Spleen (tissue), 11 donors: ENCODE data around the gene HMX3. TPM values are rescaled to one million over a fixed set of nuclear protein-coding genes. Genes with fewer than 3 reads are reported as not detected.

ENCODE experiments used
- DNase-seq: peaks from one replicate; pipeline ENCODE4 v3.0.0-alpha.2; 2020
- H3K27ac ChIP-seq, 8 donors: fragments of 200-600 bp; sonication (generic) in 7 of 8; 1 replicate in 4 of 8; 2 replicates in 4 of 8; pipeline versions ENCODE4 v1.5.0 to v1.8.0; 2016 to 2021; ENCODE audit warnings: inconsistent platforms in 4 of 8, mild to moderate bottlenecking in 4 of 8, moderate library complexity in 1 of 8
- H3K27me3 ChIP-seq, 7 donors: fragments of 200-600 bp; sonication (generic) in 6 of 7; replicated peaks in 1 of 7; 1 replicate in 4 of 7; 2 replicates in 3 of 7; pipeline versions ENCODE4 v1.5.0 to v1.8.0; 2016 to 2021; ENCODE audit warnings: inconsistent platforms in 3 of 7, mild to moderate bottlenecking in 1 of 7
- H3K36me3 ChIP-seq, 6 donors: fragments of 200-600 bp; sonication (generic) in 5 of 6; 1 replicate in 4 of 6; 2 replicates in 2 of 6; pipeline versions ENCODE4 v1.5.0 to v1.8.0; 2016 to 2021; ENCODE audit warnings: inconsistent platforms in 2 of 6
- H3K4me1 ChIP-seq, 6 donors: fragments of 200-600 bp; sonication (generic) in 5 of 6; 1 replicate in 3 of 6; 2 replicates in 3 of 6; pipeline versions ENCODE4 v1.5.0 to v1.8.0; 2016 to 2021; ENCODE audit warnings: inconsistent platforms in 3 of 6
- H3K4me3 ChIP-seq, 8 donors: fragments of 200-600 bp; sonication (generic) in 7 of 8; 1 replicate in 4 of 8; 2 replicates in 4 of 8; pipeline versions ENCODE4 v1.5.0 to v1.8.0; 2016 to 2021; ENCODE audit warnings: inconsistent platforms in 4 of 8, mild to moderate bottlenecking in 4 of 8, moderate library complexity in 2 of 8
- H3K9me3 ChIP-seq, 8 donors: fragments of 200-600 bp; sonication (generic) in 7 of 8; 1 replicate in 4 of 8; 2 replicates in 4 of 8; pipeline versions ENCODE4 v1.5.0 to v1.8.0; 2016 to 2021; ENCODE audit warnings: inconsistent platforms in 4 of 8
- CTCF ChIP-seq, 11 experiments: fragments of 200-600 bp in 7 of 11; fragments of 450-650 bp in 4 of 11; sonication (generic) in 4 of 11; IDR thresholded peaks in 8 of 11; conservative IDR thresholded peaks in 3 of 11; 1 replicate in 7 of 11; 2 replicates in 4 of 11; pipeline versions ENCODE4 v1.4.0 to v1.8.0; 2016 to 2021; ENCODE audit warnings: antibody characterized with exemption in 11 of 11, inconsistent platforms in 4 of 11, mild to moderate bottlenecking in 1 of 11
- POLR2A ChIP-seq, 3 donors: fragments of 450-650 bp; IDR thresholded peaks; one replicate each; pipeline ENCODE4 v1.5.1; 2017; ENCODE audit warnings: antibody characterized with exemption in 3 of 3, mild to moderate bottlenecking in 1 of 3
- POLR2AphosphoS5 ChIP-seq, 3 donors: sonication (generic); formaldehyde crosslinking; IDR thresholded peaks; one replicate each; pipeline ENCODE4 v1.5.1; 2017; ENCODE audit warnings: antibody characterized with exemption in 3 of 3
- WGBS, 5 donors: extraction: QIAGEN DNeasy Blood & Tissue Kit in 3 of 5; methylation state at CpG; one replicate each; pipeline versions ENCODE4 v1.1.5 to v1.1.7; 2013 to 2018; 5-methylcytosine and 5-hydroxymethylcytosine counted together
- intact Hi-C: fragments of 100-400 bp; cut with DNase I; formaldehyde crosslinking; loops from one replicate; pipeline ENCODE4 v1.15.0; 2023; ENCODE audit warnings: low total_unique reads
- polyA plus RNA-seq, 3 donors: library from polyadenylated mRNA; stranded (reverse); fragments of 200-250 nt; gene quantifications; one replicate each; pipeline ENCODE4 v1.2.1, GENCODE V29; 2013
- total RNA-seq, 7 donors: library from RNA; depleted of rRNA in 3 of 7; stranded (reverse); fragments of >200 nt in 3 of 7; fragmentation: NEBNext Ultra II Directional in 4 of 7; extraction: Animal tissue kit (Norgen Biotek cat#: 25700) in 4 of 7; gene quantifications; one replicate each; pipeline versions ENCODE4 v1.1.0 to v1.2.1, GENCODE V29; 2016 to 2021
- donor health status: healthy with polysubstance abuse.
- donor health status: DM: no; HTN: no; CAD: no; lungs with moderate emphysema.
- donor health status: DM: no; HTN: no; CAD: no.
- donor health status: Bipolar disorder and iron deficiency.
- donor health status: healthy.
- donor health status: DM: no; HTN: no; CAD: no.
- donor health status: DM: yes; HTN: yes; CAD: no.

HMX3 gene
- total and polyA plus RNA-seq, 10 donors = not detected

DNA sequence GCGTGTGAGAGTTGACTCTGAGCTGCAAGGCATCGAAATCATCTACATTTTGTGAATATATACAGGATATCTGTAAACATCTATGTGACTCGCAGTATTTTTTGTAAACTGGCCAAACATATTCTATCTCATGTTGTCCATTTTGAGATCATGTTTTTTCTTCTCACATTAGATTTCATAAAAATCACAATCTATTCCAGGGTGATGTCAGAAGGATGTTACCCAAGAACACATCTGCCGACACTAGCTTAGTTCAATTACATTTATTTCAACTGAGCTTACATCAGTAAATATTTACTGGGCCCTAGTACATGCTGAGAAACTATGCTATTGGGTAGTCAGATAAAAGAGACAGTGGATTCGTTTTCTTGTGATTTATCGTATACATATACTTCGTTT, 16.0 kb downstream of the HMX3 start:
- intact Hi-C loops = loop anchor here (10.0 kb wide), 1 partner anchor 197 kb away; the partner anchor contains the start of gene C10orf88
- no peak for DNase-seq
- peaks cover 0 to 14% (median 10%) of the 10 kb centered on the region in 6 donors for H3K36me3 ChIP-seq
- H3K27me3 ChIP-seq = peaks cover 34 to 68% (median 61%) of the 10 kb centered on the region in 7 donors
- no peak for TF ChIP-seq POLR2AphosphoS5 (IDR thresholded peaks at IDR 0.05)
- TF ChIP-seq POLR2A (IDR thresholded peaks at IDR 0.05) = no peak
- TF ChIP-seq CTCF (IDR thresholded peaks at IDR 0.05 in 8 of 11, conservative IDR thresholded peaks at IDR 0.05 in 3 of 11) = no peak
- H3K9me3 ChIP-seq = no peaks in the 10 kb centered on the region
- H3K27ac ChIP-seq = no peak overlapping the region
- WGBS, 5 donors = 12 to 33% (median 20%) methylated on average over 7 of the region's 7 CpGs
- peaks cover 55 to 77% (median 71%) of the 10 kb centered on the region in 6 donors for H3K4me1 ChIP-seq
- peak overlapping the region in 1 of 8 donors; percentile 72 for H3K4me3 ChIP-seq

DNA sequence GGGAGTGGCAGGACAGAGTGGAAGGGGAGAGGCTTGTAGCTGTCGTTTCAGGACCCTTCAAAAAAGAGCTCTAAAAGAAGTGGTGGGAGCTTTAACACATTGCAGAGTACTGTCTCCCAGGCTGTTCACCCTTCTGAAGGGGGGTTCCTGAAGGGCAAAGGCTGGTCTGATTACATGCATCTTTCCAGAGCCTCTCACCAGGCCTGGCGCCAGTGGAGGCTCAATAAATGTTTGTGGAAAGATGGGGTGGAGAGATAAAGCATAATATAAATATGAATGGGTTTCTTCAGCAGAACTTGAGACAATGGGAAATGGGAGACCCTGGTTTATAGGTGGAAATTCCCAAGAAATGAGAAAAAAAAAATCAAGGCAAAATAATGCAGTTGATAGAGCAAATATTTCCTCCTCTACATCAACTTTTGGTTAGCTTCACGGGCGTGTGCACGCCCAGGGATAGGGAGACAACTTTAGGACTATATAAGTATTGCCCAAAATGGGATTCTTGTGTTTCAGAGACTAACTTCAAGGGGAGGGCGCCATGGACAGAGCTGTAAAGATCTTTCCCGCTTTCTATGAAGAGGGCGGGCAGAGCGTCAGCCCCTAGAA, 17.8 kb downstream of the HMX3 start:
- intact Hi-C loops = loop anchor here (10.0 kb wide), 1 partner anchor 199 kb away; the partner anchor contains the start of gene C10orf88
- no peaks in the 10 kb centered on the region for H3K9me3 ChIP-seq
- H3K27me3 ChIP-seq = peaks cover 19 to 50% (median 43%) of the 10 kb centered on the region in 7 donors
- peaks cover 0 to 32% (median 24%) of the 10 kb centered on the region in 6 donors for H3K36me3 ChIP-seq
- DNase-seq = peak; percentile 69
- H3K4me1 ChIP-seq = peaks cover 42 to 77% (median 73%) of the 10 kb centered on the region in 6 donors
- 35 to 42% (median 40%) methylated on average over 9 of the region's 9 CpGs for WGBS, 5 donors
- H3K27ac ChIP-seq = peak overlapping the region in 4 of 8 donors; percentile 2 to 95 (median 92)
- H3K4me3 ChIP-seq = peak overlapping the region in 5 of 8 donors; percentile 88 to 97 (median 95)
- TF ChIP-seq POLR2AphosphoS5 (IDR thresholded peaks at IDR 0.05) (no peak), POLR2A (IDR thresholded peaks at IDR 0.05) (no peak), CTCF (IDR thresholded peaks at IDR 0.05 in 8 of 11, conservative IDR thresholded peaks at IDR 0.05 in 3 of 11) (no peak)

GRCh38 chr10:123154092-123154710, 18.4 kb downstream of the HMX3 start, which contains the start of gene BUB3:
Gene BUB3 (plus strand): TSS chr10:123154402. CDS start chr10:123154918, 516 bp downstream.
- TF ChIP-seq POLR2AphosphoS5 (IDR thresholded peaks at IDR 0.05) = peak; percentile 95 to 99 (median 97)
- peak in 2 of 3 donors; percentile 68 to 72 for TF ChIP-seq POLR2A (IDR thresholded peaks at IDR 0.05)
- peak in 9 of 11 experiments; percentile 28 to 69 (median 49) for TF ChIP-seq CTCF (IDR thresholded peaks at IDR 0.05 in 8 of 11, conservative IDR thresholded peaks at IDR 0.05 in 3 of 11)
- Histone ChIP-seq H3K36me3 (peaks cover 0 to 39% (median 24%) of the 10 kb centered on the region in 6 donors), H3K4me1 (peaks cover 39 to 77% (median 71%) of the 10 kb centered on the region in 6 donors), H3K4me3 (peak within 1 kb of the TSS; percentile 88 to 97 (median 94)), H3K27ac (peak within 1 kb of the TSS; percentile 91 to 97 (median 95)), H3K27me3 (peaks cover 17 to 43% (median 37%) of the 10 kb centered on the region in 7 donors), H3K9me3 (no peaks in the 10 kb centered on the region)
- 0 to 1% (median 0%) methylated on average over 45 to 50 of the region's 50 CpGs for WGBS, 5 donors
- peak; percentile 98 for DNase-seq
- intact Hi-C loops = loop anchor here (10.0 kb wide), 1 partner anchor 199 kb away; the partner anchor contains the start of gene C10orf88
